Measurements from ENCODE around the gene FBXO31. TPM values are rescaled to one million over a fixed set of nuclear protein-coding genes. Genes with fewer than 3 reads are reported as not detected.
A peak's percentile ranks its signal among the peaks of the same experiment; 100 is the strongest.

FBXO31 gene
- total and polyA plus RNA-seq, 10 of the 15 experiments (the other 5 are each of a cell fraction or from before 2014, with no cell fraction given) = 0.19 to 33.1 (median 10.3) TPM

- TF ChIP-seq PRDM15 (CRISPR knock-in tag; IDR thresholded peaks at IDR 0.05) (no peak), ZSCAN29 (IDR thresholded peaks at IDR 0.05) (0 out of 2 replicates have a peak, but pooled peaks have one; percentile 39), ASH2L (IDR thresholded peaks at IDR 0.05; ENCODE audit: borderline replicate concordance, low read depth) (no peak), GABPA (IDR thresholded peaks at IDR 0.05; ENCODE audit: low read depth) (no peak), NRF1 (conservative IDR thresholded peaks at IDR 0.05; ENCODE audit: low read depth, low read length) (peak; percentile 98), HSF1 (IDR thresholded peaks at IDR 0.05; ENCODE audit: low read depth, low read length) (no peak), HDAC2 (IDR thresholded peaks at IDR 0.05) (no peak), SMC3 (IDR thresholded peaks at IDR 0.05; ENCODE audit: borderline replicate concordance, low read length) (no peak), RUNX3 (IDR thresholded peaks at IDR 0.05; ENCODE audit: low read length) (peak; percentile 71), SUZ12 (IDR thresholded peaks at IDR 0.05; ENCODE audit: unreplicated experiment) (no peak), HCFC1 (IDR thresholded peaks at IDR 0.05; ENCODE audit: low read length) (peak; percentile 97), ZNF592 (IDR thresholded peaks at IDR 0.05) (peak; percentile 100), MYC (IDR thresholded peaks at IDR 0.05; ENCODE audit: insufficient read depth, insufficient read length, insufficient replicate concordance, low read length, severe bottlenecking) (no peak), CREM (IDR thresholded peaks at IDR 0.05; ENCODE audit: low read depth) (peak; percentile 94; the same call in 1 of the 2 replicates), CBFB (IDR thresholded peaks at IDR 0.05; ENCODE audit: low read depth) (no peak), MTA3 (IDR thresholded peaks at IDR 0.05; ENCODE audit: borderline replicate concordance, low read length) (no peak), CEBPZ (IDR thresholded peaks at IDR 0.05; ENCODE audit: low read depth, low read length) (no peak)
Observed at GRCh38 chr16:87391950-87392820, 8.6 kb upstream of the FBXO31 start, which contains the start of gene MAP1LC3B (continued).
